Uterus (tissue), 2 donors: ENCODE data around the gene MIGA2.

ENCODE experiments used
- CTCF ChIP-seq, 4 experiments: fragments of 200-600 bp in 2 of 4; fragments of 450-650 bp in 2 of 4; sonication (generic) in 2 of 4; IDR thresholded peaks; one replicate each; pipeline ENCODE4 v1.5.1; 2016 to 2019; ENCODE audit warnings: antibody characterized with exemption in 4 of 4, mild to moderate bottlenecking in 2 of 4, moderate library complexity in 1 of 4
- POLR2A ChIP-seq, 2 donors: fragments of 450-650 bp; IDR thresholded peaks; one replicate each; pipeline ENCODE4 v1.6.1; 2016; ENCODE audit warnings: antibody characterized with exemption in 2 of 2, mild to moderate bottlenecking in 1 of 2, moderate library complexity in 1 of 2

DNA sequence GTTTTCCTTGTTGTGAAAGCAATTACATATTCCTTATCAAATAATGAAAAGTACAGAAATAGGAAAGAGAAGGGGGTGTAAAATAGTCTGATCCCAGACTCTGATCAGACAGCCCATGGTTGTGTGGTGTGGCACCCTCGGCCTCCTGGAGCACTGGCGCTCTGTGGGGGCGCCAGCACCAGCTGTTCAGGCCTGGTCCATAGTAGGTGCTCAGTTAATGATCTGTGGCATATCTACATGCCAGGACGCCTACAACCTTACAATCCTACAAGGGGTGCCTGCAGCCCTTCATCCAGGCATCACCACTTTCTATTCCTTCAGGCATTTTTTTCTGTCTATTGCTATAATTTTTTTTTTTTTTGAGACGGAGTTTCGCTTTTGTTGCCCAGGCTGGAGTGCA is 16.6 kb downstream of the MIGA2 start:
- TF ChIP-seq CTCF (IDR thresholded peaks at IDR 0.05): no peak
- TF ChIP-seq POLR2A (IDR thresholded peaks at IDR 0.05): no peak
